Measurements from ENCODE around the gene ANKRD13C. TPM values are rescaled to one million over a fixed set of nuclear protein-coding genes. Genes with fewer than 3 reads are reported as not detected.

The ANKRD13C gene
- total and polyA plus RNA-seq, 4 donors = 8.7 to 52.8 (median 13.7) TPM

DNA sequence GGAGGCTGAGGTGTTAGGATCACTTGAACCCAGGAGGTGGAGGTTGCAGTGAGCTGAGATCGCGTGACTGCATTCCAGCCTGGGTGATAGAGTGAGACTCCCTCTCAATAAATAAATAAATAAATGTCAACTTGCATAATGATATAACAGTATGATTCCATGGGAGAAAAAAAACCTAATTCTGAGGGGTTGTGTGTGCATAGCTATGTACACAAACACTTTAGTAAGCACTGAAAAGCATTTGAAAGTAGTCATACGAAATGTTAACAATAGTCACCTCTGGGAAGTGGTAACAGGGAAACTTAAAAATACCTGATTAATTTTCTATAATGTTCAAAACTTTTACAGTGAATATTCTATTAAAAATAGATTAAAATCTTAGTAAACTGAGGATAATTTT lies 43.2 kb downstream of the ANKRD13C start:
- no peak for DNase-seq
- WGBS, 2 donors = 82 to 91% methylated on average over 3 of the region's 3 CpGs
- Histone ChIP-seq H3K4me3 (no peak overlapping the region), H3K27ac (ENCODE audit: low read depth in 1 of 2, low read length in 1 of 2) (no peak overlapping the region), H3K4me1 (ENCODE audit: control insufficient read depth in 5 of 5, insufficient read depth in 5 of 5, low read length in 5 of 5) (peaks cover 0 to 1% (median 0%) of the 10 kb centered on the region in 5 donors), H3K27me3 (ENCODE audit: control insufficient read depth in 3 of 3, insufficient read depth in 3 of 3, low read length in 2 of 3) (no peaks in the 10 kb centered on the region), H3K9me3 (ENCODE audit: control insufficient read depth in 4 of 4, insufficient read depth in 3 of 4, low read length in 3 of 4) (no peaks in the 10 kb centered on the region), H3K9ac (ENCODE audit: insufficient read depth in 1 of 2, low read length in 2 of 2) (no peak overlapping the region), H3K36me3 (ENCODE audit: control insufficient read depth in 4 of 4, insufficient read depth in 4 of 4, low read length in 4 of 4) (peaks cover 1 to 9% (median 6%) of the 10 kb centered on the region in 4 donors)
- no peak for TF ChIP-seq CTCF (IDR thresholded peaks at IDR 0.05; ENCODE audit: control extremely low read depth, extremely low read depth)
- ATAC-seq (ENCODE audit: insufficient read depth, low FRiP score) = no peak

DNA sequence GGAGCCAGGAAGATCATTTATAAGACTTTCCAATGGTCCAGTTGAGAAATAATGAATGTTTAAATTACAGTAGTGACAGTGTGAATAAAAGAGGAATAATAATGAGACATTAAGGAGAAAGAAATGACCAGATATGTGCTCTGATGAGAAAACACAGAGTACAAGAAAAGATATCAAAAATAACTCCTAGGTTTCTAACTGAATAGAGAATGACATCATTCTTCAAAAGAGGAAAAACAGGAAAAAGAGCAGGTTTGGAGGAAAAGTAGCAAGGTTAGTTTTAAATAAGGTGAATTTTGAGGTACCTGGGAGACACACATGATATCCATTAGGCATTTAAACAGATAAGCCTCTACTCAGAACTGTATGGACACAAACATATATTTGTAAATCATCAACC lies 55.0 kb downstream of the ANKRD13C start:
- TF ChIP-seq CTCF (IDR thresholded peaks at IDR 0.05; ENCODE audit: control extremely low read depth, extremely low read depth) = no peak
- Histone ChIP-seq H3K9me3 (ENCODE audit: control insufficient read depth in 4 of 4, insufficient read depth in 3 of 4, low read length in 3 of 4) (no peaks in the 10 kb centered on the region), H3K27me3 (ENCODE audit: control insufficient read depth in 3 of 3, insufficient read depth in 3 of 3, low read length in 2 of 3) (no peaks in the 10 kb centered on the region), H3K4me1 (ENCODE audit: control insufficient read depth in 5 of 5, insufficient read depth in 5 of 5, low read length in 5 of 5) (no peaks in the 10 kb centered on the region), H3K9ac (ENCODE audit: insufficient read depth in 1 of 2, low read length in 2 of 2) (no peak overlapping the region), H3K27ac (ENCODE audit: low read depth in 1 of 2, low read length in 1 of 2) (no peak overlapping the region), H3K36me3 (ENCODE audit: control insufficient read depth in 4 of 4, insufficient read depth in 4 of 4, low read length in 4 of 4) (peaks cover 11 to 25% (median 18%) of the 10 kb centered on the region in 4 donors), H3K4me3 (no peak overlapping the region)
- ATAC-seq (ENCODE audit: insufficient read depth, low FRiP score) (no peak), DNase-seq (no peak)

- Histone ChIP-seq H3K36me3 (ENCODE audit: control insufficient read depth in 4 of 4, insufficient read depth in 4 of 4, low read length in 4 of 4) (peaks cover 8 to 32% (median 15%) of the 10 kb centered on the region in 4 donors), H3K27ac (ENCODE audit: low read depth in 1 of 2, low read length in 1 of 2) (no peak overlapping the region), H3K9me3 (ENCODE audit: control insufficient read depth in 4 of 4, insufficient read depth in 3 of 4, low read length in 3 of 4) (no peaks in the 10 kb centered on the region), H3K27me3 (ENCODE audit: control insufficient read depth in 3 of 3, insufficient read depth in 3 of 3, low read length in 2 of 3) (no peaks in the 10 kb centered on the region), H3K4me1 (ENCODE audit: control insufficient read depth in 5 of 5, insufficient read depth in 5 of 5, low read length in 5 of 5) (no peaks in the 10 kb centered on the region), H3K9ac (ENCODE audit: insufficient read depth in 1 of 2, low read length in 2 of 2) (no peak overlapping the region), H3K4me3 (no peak overlapping the region)
- 93 to 98% methylated on average over 4 of the region's 4 CpGs for WGBS, 2 donors
- DNase-seq (no peak), ATAC-seq (ENCODE audit: insufficient read depth, low FRiP score) (no peak)
- TF ChIP-seq CTCF (IDR thresholded peaks at IDR 0.05; ENCODE audit: control extremely low read depth, extremely low read depth) = no peak
These were observed 58.8 kb downstream of the ANKRD13C start for GRCh38 chr1:70295749-70296148.

- TF ChIP-seq CTCF (IDR thresholded peaks at IDR 0.05; ENCODE audit: control extremely low read depth, extremely low read depth) = no peak
- H3K9me3 ChIP-seq (ENCODE audit: control insufficient read depth in 4 of 4, insufficient read depth in 3 of 4, low read length in 3 of 4) = no peaks in the 10 kb centered on the region
- H3K9ac ChIP-seq (ENCODE audit: insufficient read depth in 1 of 2, low read length in 2 of 2) = no peak overlapping the region
- no peak overlapping the region for H3K27ac ChIP-seq (ENCODE audit: low read depth in 1 of 2, low read length in 1 of 2)
- peaks cover 3 to 19% (median 13%) of the 10 kb centered on the region in 4 donors for H3K36me3 ChIP-seq (ENCODE audit: control insufficient read depth in 4 of 4, insufficient read depth in 4 of 4, low read length in 4 of 4)
- no peak overlapping the region for H3K4me3 ChIP-seq
- no peaks in the 10 kb centered on the region for H3K27me3 ChIP-seq (ENCODE audit: control insufficient read depth in 3 of 3, insufficient read depth in 3 of 3, low read length in 2 of 3)
- no peaks in the 10 kb centered on the region for H3K4me1 ChIP-seq (ENCODE audit: control insufficient read depth in 5 of 5, insufficient read depth in 5 of 5, low read length in 5 of 5)
- no peak for DNase-seq
- no peak for ATAC-seq (ENCODE audit: insufficient read depth, low FRiP score)
These were observed 61.2 kb downstream of the ANKRD13C start for GRCh38 chr1:70293186-70293843.

Measured in lung (tissue), 12 donors.